MM.1S (cell line): ENCODE data around the gene CIT.

ENCODE experiments used
- DNase-seq: peaks from one replicate; pipeline ENCODE4 v3.0.0-alpha.2; 2015
- H2AFZ ChIP-seq: fragments of 300-600 bp; sonication (generic); 2 replicates; pipeline ENCODE4 v1.6.0; 2016; ENCODE audit warnings: antibody characterized with exemption, low read length
- H3F3A ChIP-seq: fragments of 300-600 bp; sonication (generic); 2 replicates; pipeline ENCODE4 v1.6.1; 2016; ENCODE audit warnings: mild to moderate bottlenecking, antibody characterized with exemption, low read length, moderate library complexity, mixed read lengths; ENCODE audit not compliant: insufficient read depth
- H3K27ac ChIP-seq: fragments of 300-600 bp; sonication (generic); 2 replicates; pipeline ENCODE4 v1.5.1; 2016; ENCODE audit warnings: mild to moderate bottlenecking, low read length
- H3K27me3 ChIP-seq: fragments of 300-600 bp; sonication (generic); replicated peaks from 2 replicates; pipeline ENCODE4 v1.6.0; 2016; ENCODE audit warnings: low read length; ENCODE audit not compliant: insufficient read depth
- H3K36me3 ChIP-seq: fragments of 300-600 bp; sonication (generic); replicated peaks from 2 replicates; pipeline ENCODE4 v1.6.1; 2016; ENCODE audit warnings: mild to moderate bottlenecking, low read length, mixed read lengths; ENCODE audit not compliant: insufficient read depth
- H3K4me1 ChIP-seq: fragments of 300-600 bp; sonication (generic); 2 replicates; pipeline ENCODE4 v1.6.1; 2016; ENCODE audit warnings: low read length, mixed read lengths
- H3K4me2 ChIP-seq: fragments of 300-600 bp; sonication (generic); 2 replicates; pipeline ENCODE4 v1.6.0; 2016; ENCODE audit warnings: low read depth, low read length
- H3K4me3 ChIP-seq: fragments of 300-600 bp; sonication (generic); 2 replicates; pipeline ENCODE4 v1.5.1; 2016; ENCODE audit warnings: low read length, mixed read lengths
- H3K79me2 ChIP-seq: fragments of 300-600 bp; sonication (generic); 2 replicates; pipeline ENCODE4 v1.6.1; 2016; ENCODE audit warnings: mixed run types, low read length, mixed read lengths
- H3K9ac ChIP-seq: fragments of 300-600 bp; sonication (generic); 2 replicates; pipeline ENCODE4 v1.6.1; 2016; ENCODE audit warnings: low read length, mixed read lengths
- H3K9me2 ChIP-seq: fragments of 300-600 bp; sonication (generic); replicated peaks from 2 replicates; pipeline ENCODE4 v1.6.1; 2016; ENCODE audit warnings: mild to moderate bottlenecking, low read length, mixed read lengths; ENCODE audit not compliant: insufficient read depth
- H3K9me3 ChIP-seq: fragments of 300-600 bp; sonication (generic); replicated peaks from 2 replicates; pipeline ENCODE4 v1.6.1; 2016; ENCODE audit warnings: mild to moderate bottlenecking, low read length, mixed read lengths; ENCODE audit not compliant: insufficient read depth
- H4K20me1 ChIP-seq: fragments of 300-600 bp; sonication (generic); 2 replicates; pipeline ENCODE4 v1.6.1; 2016; ENCODE audit warnings: mild to moderate bottlenecking, low read length, moderate library complexity, mixed read lengths; ENCODE audit not compliant: insufficient read depth
- CTCF ChIP-seq: fragments of 300-600 bp; sonication (generic); IDR thresholded peaks from 2 replicates; pipeline ENCODE4 v1.5.1; 2016; ENCODE audit warnings: antibody characterized with exemption, low read length, mixed read lengths
- EZH2 ChIP-seq: fragments of 300-600 bp; sonication (generic); optimal IDR thresholded peaks from 2 replicates; pipeline ENCODE3; 2017; ENCODE audit warnings: low read depth, mild to moderate bottlenecking, antibody characterized with exemption, low read length, mixed read lengths
- EZH2phosphoT487 ChIP-seq: fragments of 300-600 bp; sonication (generic); IDR thresholded peaks from 2 replicates; pipeline ENCODE4 v1.6.1; 2018; ENCODE audit warnings: antibody characterized with exemption, low read length

Gene CIT

GRCh38 chr12:119685375-119685774, 191.7 kb downstream of the CIT start:
- H3K4me3 ChIP-seq, result no peak overlapping the region
- no peak for TF ChIP-seq EZH2
- no peak for TF ChIP-seq EZH2phosphoT487
- no peak for TF ChIP-seq CTCF
- H3K27ac ChIP-seq, result no peak overlapping the region
- H4K20me1 ChIP-seq, result no peaks in the 10 kb centered on the region
- H3K79me2 ChIP-seq, result no peaks in the 10 kb centered on the region
- H3K36me3 ChIP-seq, result no peaks in the 10 kb centered on the region
- no peak overlapping the region for H3K4me2 ChIP-seq
- H2AFZ ChIP-seq, result no peak overlapping the region
- no peaks in the 10 kb centered on the region for H3K9me3 ChIP-seq
- no peak overlapping the region for H3K9ac ChIP-seq
- H3F3A ChIP-seq, result 0 out of 2 replicates have a peak, but pooled peaks cover 3% of the 10 kb centered on the region
- no peak for DNase-seq
- H3K4me1 ChIP-seq, result 0 out of 2 replicates have a peak, but pooled peaks cover 4% of the 10 kb centered on the region
- H3K9me2 ChIP-seq, result no peaks in the 10 kb centered on the region
- H3K27me3 ChIP-seq, result no peaks in the 10 kb centered on the region

GRCh38 chr12:119684711-119685369, 192.3 kb downstream of the CIT start:
- no peak overlapping the region for H3K27ac ChIP-seq
- no peaks in the 10 kb centered on the region for H3K27me3 ChIP-seq
- DNase-seq, result no peak
- no peak overlapping the region for H3K9ac ChIP-seq
- H3K9me2 ChIP-seq, result no peaks in the 10 kb centered on the region
- H2AFZ ChIP-seq, result no peak overlapping the region
- H4K20me1 ChIP-seq, result no peaks in the 10 kb centered on the region
- H3K79me2 ChIP-seq, result no peaks in the 10 kb centered on the region
- no peaks in the 10 kb centered on the region for H3K9me3 ChIP-seq
- 0 out of 2 replicates have a peak, but pooled peaks cover 3% of the 10 kb centered on the region for H3F3A ChIP-seq
- 0 out of 2 replicates have a peak, but pooled peaks cover 4% of the 10 kb centered on the region for H3K4me1 ChIP-seq
- H3K4me2 ChIP-seq, result no peak overlapping the region
- no peaks in the 10 kb centered on the region for H3K36me3 ChIP-seq
- no peak overlapping the region for H3K4me3 ChIP-seq
- TF ChIP-seq EZH2, result no peak
- TF ChIP-seq EZH2phosphoT487, result no peak
- no peak for TF ChIP-seq CTCF

GRCh38 chr12:119683816-119684215, 193.3 kb downstream of the CIT start:
- Histone ChIP-seq H3K9me2 (no peaks in the 10 kb centered on the region), H3K4me1 (0 out of 2 replicates have a peak, but pooled peaks cover 4% of the 10 kb centered on the region), H3K4me3 (no peak overlapping the region), H3K36me3 (no peaks in the 10 kb centered on the region), H3K4me2 (no peak overlapping the region), H4K20me1 (no peaks in the 10 kb centered on the region), H3K79me2 (no peaks in the 10 kb centered on the region), H3K27ac (no peak overlapping the region), H3K27me3 (no peaks in the 10 kb centered on the region), H3K9ac (no peak overlapping the region), H3K9me3 (no peaks in the 10 kb centered on the region), H2AFZ (no peak overlapping the region), H3F3A (0 out of 2 replicates have a peak, but pooled peaks cover 3% of the 10 kb centered on the region)
- no peak for TF ChIP-seq CTCF
- TF ChIP-seq EZH2, result no peak
- TF ChIP-seq EZH2phosphoT487, result no peak
- DNase-seq, result no peak
